Endothelial cell of umbilical vein (primary cell): Measurements from ENCODE around the gene DNAH3. TPM values are rescaled to one million over a fixed set of nuclear protein-coding genes. Genes with fewer than 3 reads are reported as not detected.

ENCODE experiments used
- BruUV-seq: library from RNA; stranded (reverse); fragments of 400-500 nt; replicated peaks from 2 replicates; lab custom pipeline; 2021; lab: Mats Ljungman, UMichigan
- CTCF ChIA-PET: fragments of 300-600, 350-600 bp; sonication (Branson Sonifier 250); formaldehyde crosslinking; loops from one replicate; lab custom pipeline; 2021; ENCODE audit warnings: antibody characterized with exemption, inconsistent platforms; lab: Charles Lee
- POLR2A ChIA-PET: fragments of 300-600, 350-600 bp; sonication (Branson Sonifier 250); formaldehyde crosslinking; loops from one replicate; lab custom pipeline; 2021; ENCODE audit warnings: antibody characterized with exemption, inconsistent platforms; lab: Charles Lee
- DNase-seq: peaks from one replicate; pipeline ENCODE4 v3.0.0-alpha.2; 2011; ENCODE audit warnings: low read depth, low spot score
- FAIRE-seq: peaks from 2 replicates; lab custom pipeline; 2011; peaks lifted over from hg19 to GRCh38; lab: Jason Lieb, UNC
- H2AFZ ChIP-seq: 2 replicates; pipeline ENCODE4 v1.6.0; 2012; ENCODE audit warnings: low read depth, low read length, control low read depth, inconsistent platforms
- H3K27ac ChIP-seq: 2 replicates; pipeline ENCODE4 v1.5.1; 2011; ENCODE audit warnings: low read depth, mild to moderate bottlenecking, control low read depth, low read length, moderate library complexity; ENCODE audit not compliant: insufficient read depth
- H3K27me3 ChIP-seq, 2 experiments: 2 replicates each; pipeline versions ENCODE4 v1.6.0 to v1.6.1; 2011; ENCODE audit warnings: low read length in 2 of 2, mixed read lengths in 1 of 2; ENCODE audit not compliant: control insufficient read depth in 2 of 2, insufficient read depth in 2 of 2
- H3K36me3 ChIP-seq, 2 experiments: 2 replicates in 1 of 2; 3 replicates in 1 of 2; pipeline ENCODE4 v1.5.1; 2011; ENCODE audit warnings: low read length in 2 of 2, mild to moderate bottlenecking in 1 of 2, moderate library complexity in 1 of 2; ENCODE audit not compliant: control insufficient read depth in 2 of 2, insufficient read depth in 2 of 2; ENCODE audit errors: extremely low read depth in 1 of 2
- H3K4me1 ChIP-seq: 3 replicates; pipeline ENCODE4 v1.5.1; 2011; ENCODE audit warnings: mild to moderate bottlenecking, low read length; ENCODE audit not compliant: control insufficient read depth, insufficient read depth; ENCODE audit errors: extremely low read depth
- H3K4me2 ChIP-seq: 2 replicates; pipeline ENCODE4 v1.6.1; 2011; ENCODE audit warnings: low read length, control low read depth, mixed read lengths; ENCODE audit not compliant: insufficient read depth
- H3K4me3 ChIP-seq, 3 experiments: fragments of 200-600 bp in 1 of 3; sonication (generic), shearing (Covaris generic) in 1 of 3; replicated peaks in 1 of 3; 2 replicates each; pipeline ENCODE4 v1.5.1; 2011 to 2016; ENCODE audit warnings: control low read depth in 3 of 3, low read length in 3 of 3, mild to moderate bottlenecking in 2 of 3, inconsistent platforms in 1 of 3, low read depth in 1 of 3, moderate library complexity in 1 of 3; ENCODE audit not compliant: insufficient read depth in 1 of 3
- H3K79me2 ChIP-seq: 2 replicates; pipeline ENCODE4 v1.6.0; 2012; ENCODE audit warnings: low read length, inconsistent platforms; ENCODE audit not compliant: control insufficient read depth, insufficient read depth
- H3K9ac ChIP-seq: replicated peaks from 2 replicates; pipeline ENCODE3; 2011; ENCODE audit warnings: low read length, control low read depth; ENCODE audit not compliant: insufficient read depth; ENCODE audit errors: extremely low read depth
- H3K9me1 ChIP-seq: replicated peaks from 3 replicates; pipeline ENCODE4 v1.6.0; 2011; ENCODE audit warnings: mild to moderate bottlenecking, low read length; ENCODE audit not compliant: control insufficient read depth, insufficient read depth; ENCODE audit errors: extremely low read depth
- H3K9me3 ChIP-seq: replicated peaks from 2 replicates; pipeline ENCODE4 v1.5.1; 2012; ENCODE audit warnings: low read length, inconsistent platforms; ENCODE audit not compliant: control insufficient read depth, insufficient read depth
- H4K20me1 ChIP-seq: replicated peaks from 2 replicates; pipeline ENCODE3; 2011; ENCODE audit warnings: mild to moderate bottlenecking, low read length; ENCODE audit not compliant: control insufficient read depth, insufficient read depth; ENCODE audit errors: extremely low read depth
- EZH2 ChIP-seq: IDR thresholded peaks from 2 replicates; pipeline ENCODE4 v1.6.1; 2012; ENCODE audit warnings: borderline replicate concordance, low read depth, mild to moderate bottlenecking, moderate library complexity, low read length, inconsistent platforms; ENCODE audit not compliant: severe bottlenecking
- FOS ChIP-seq: IDR thresholded peaks from 2 replicates; pipeline ENCODE4 v1.6.1; 2011; ENCODE audit warnings: mild to moderate bottlenecking, low read length, moderate library complexity, borderline replicate concordance; ENCODE audit not compliant: insufficient read depth
- JUN ChIP-seq: IDR thresholded peaks from 2 replicates; pipeline ENCODE4 v1.6.1; 2011; ENCODE audit warnings: borderline replicate concordance, low read depth; ENCODE audit not compliant: insufficient read length, insufficient read depth
- MYC ChIP-seq: IDR thresholded peaks from one replicate; pipeline ENCODE4 v1.6.1; 2011; ENCODE audit warnings: mild to moderate bottlenecking, low read depth, low read length
- POLR2A ChIP-seq: IDR thresholded peaks from 2 replicates; pipeline ENCODE4 v1.6.1; 2012; ENCODE audit warnings: low read depth, mild to moderate bottlenecking, control low read depth, low read length
- dilution Hi-C: fragments of 300-500 bp; cut with MboI; formaldehyde crosslinking; loops from one replicate; pipeline ENCODE4 v1.15.0; 2019; ENCODE audit warnings: low sequenced_read_pairs; ENCODE audit not compliant: extremely low pct_ligation_motif_present
- intact Hi-C: fragments of 100-400 bp; cut with micrococcal nuclease; formaldehyde crosslinking; loops from one replicate; pipeline ENCODE4 v1.10.0; 2022
- polyA plus RNA-seq, 4 experiments: library from polyadenylated mRNA; depleted of rRNA in 3 of 4; stranded (reverse) in 3 of 4; unstranded in 1 of 4; fragments of >200 nt; gene quantifications; 2 replicates each; pipeline versions ENCODE4 v1.2.1 to v1.2.3, GENCODE V29; 2011 to 2012; ENCODE audit warnings: missing spikeins in 1 of 4
- total RNA-seq: library from RNA; stranded (reverse); gene quantifications from 2 replicates; pipeline ENCODE4 v1.2.3, GENCODE V29; 2021
- TF ChIP-seq, protein P1 (sequence below), 2 donors: IDR thresholded peaks; 1 replicate in 1 of 2; 2 replicates in 1 of 2; pipeline ENCODE4 v1.5.1; 2011; ENCODE audit warnings: low read length in 2 of 2, mild to moderate bottlenecking in 2 of 2, moderate library complexity in 2 of 2, control low read depth in 1 of 2, inconsistent platforms in 1 of 2, low read depth in 1 of 2; ENCODE audit not compliant: insufficient read depth in 1 of 2; ENCODE audit errors: extremely low read depth in 1 of 2

Gene DNAH3
- total and polyA plus RNA-seq, 2 donors (not counting 3 experiments of a cell fraction or from before 2014, with no cell fraction given), result not detected

GRCh38 chr16:21167360-21167759 lies 16.7 kb upstream of the DNAH3 start:
- H3K79me2 ChIP-seq, result no peaks in the 10 kb centered on the region
- H3K4me3 ChIP-seq, result no peak overlapping the region
- no peaks in the 10 kb centered on the region for H3K9me3 ChIP-seq
- no peak for DNase-seq
- H2AFZ ChIP-seq, result no peak overlapping the region
- no peaks in the 10 kb centered on the region for H4K20me1 ChIP-seq
- dilution Hi-C loops (no loop called here), intact Hi-C loops (no loop called here)
- H3K9me1 ChIP-seq, result no peaks in the 10 kb centered on the region
- no peak overlapping the region for H3K9ac ChIP-seq
- H3K36me3 ChIP-seq, result peaks cover 6 to 16% of the 10 kb centered on the region in 2 experiments
- ChIA-PET POLR2A (interaction anchor here (0.7 kb wide), 1 partner anchor 19 kb away, joined by 3 read pairs; no protein-coding TSS in a partner anchor), CTCF (interaction anchor here (1.9 to 2.1 kb wide), 2 partner anchors 11 kb away, joined by 7 to 8 read pairs; no protein-coding TSS in a partner anchor)
- BruUV-seq, result no TSS peak
- H3K27ac ChIP-seq, result no peak overlapping the region
- no peak overlapping the region for H3K4me2 ChIP-seq
- H3K27me3 ChIP-seq, result no peaks in the 10 kb centered on the region
- H3K4me1 ChIP-seq, result no peaks in the 10 kb centered on the region
- no peak for FAIRE-seq
- TF ChIP-seq, protein P1, sequence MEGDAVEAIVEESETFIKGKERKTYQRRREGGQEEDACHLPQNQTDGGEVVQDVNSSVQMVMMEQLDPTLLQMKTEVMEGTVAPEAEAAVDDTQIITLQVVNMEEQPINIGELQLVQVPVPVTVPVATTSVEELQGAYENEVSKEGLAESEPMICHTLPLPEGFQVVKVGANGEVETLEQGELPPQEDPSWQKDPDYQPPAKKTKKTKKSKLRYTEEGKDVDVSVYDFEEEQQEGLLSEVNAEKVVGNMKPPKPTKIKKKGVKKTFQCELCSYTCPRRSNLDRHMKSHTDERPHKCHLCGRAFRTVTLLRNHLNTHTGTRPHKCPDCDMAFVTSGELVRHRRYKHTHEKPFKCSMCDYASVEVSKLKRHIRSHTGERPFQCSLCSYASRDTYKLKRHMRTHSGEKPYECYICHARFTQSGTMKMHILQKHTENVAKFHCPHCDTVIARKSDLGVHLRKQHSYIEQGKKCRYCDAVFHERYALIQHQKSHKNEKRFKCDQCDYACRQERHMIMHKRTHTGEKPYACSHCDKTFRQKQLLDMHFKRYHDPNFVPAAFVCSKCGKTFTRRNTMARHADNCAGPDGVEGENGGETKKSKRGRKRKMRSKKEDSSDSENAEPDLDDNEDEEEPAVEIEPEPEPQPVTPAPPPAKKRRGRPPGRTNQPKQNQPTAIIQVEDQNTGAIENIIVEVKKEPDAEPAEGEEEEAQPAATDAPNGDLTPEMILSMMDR (IDR thresholded peaks at IDR 0.05; ENCODE audit: extremely low read depth in 1 of 2, insufficient read depth in 1 of 2, low read depth in 1 of 2, low read length in 2 of 2), result no peak
- TF ChIP-seq POLR2A (no peak), FOS (no peak)

DNA sequence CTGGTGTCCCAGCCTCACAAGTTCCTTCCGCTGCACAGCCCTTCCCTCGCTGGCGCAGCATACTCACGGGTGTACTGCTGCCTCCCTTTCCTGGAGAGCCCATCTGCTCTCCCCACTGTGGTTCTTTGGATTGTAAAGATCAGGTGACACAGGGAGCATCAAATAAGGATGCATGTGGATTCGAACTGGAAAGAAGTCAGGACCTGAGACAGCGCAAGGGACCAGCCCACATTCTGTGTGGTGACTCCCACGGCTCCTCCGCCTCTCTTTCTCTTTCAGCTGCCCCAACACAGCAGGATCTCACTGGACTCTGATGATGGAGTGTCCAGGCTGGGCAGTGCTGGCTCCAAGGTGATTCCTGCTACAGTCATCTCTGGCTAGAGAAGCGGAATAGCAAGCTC lies 15.9 kb upstream of the DNAH3 start:
- intact Hi-C loops, result no loop called here
- H3K79me2 ChIP-seq, result no peaks in the 10 kb centered on the region
- no peak overlapping the region for H3K4me3 ChIP-seq
- ChIA-PET CTCF (interaction anchor here (1.9 kb wide), 1 partner anchor 10 kb away, joined by 7 read pairs; no protein-coding TSS in a partner anchor), POLR2A (no interaction called here)
- dilution Hi-C loops, result no loop called here
- TF ChIP-seq EZH2 (no peak), MYC (no peak), FOS (no peak), JUN (no peak)
- H3K27me3 ChIP-seq, result no peaks in the 10 kb centered on the region
- H3K36me3 ChIP-seq, result peaks cover 6 to 14% of the 10 kb centered on the region in 2 experiments
- no peaks in the 10 kb centered on the region for H3K4me1 ChIP-seq
- no peak overlapping the region for H3K27ac ChIP-seq
- no peak overlapping the region for H3K4me2 ChIP-seq
- no peaks in the 10 kb centered on the region for H3K9me3 ChIP-seq
- no TSS peak for BruUV-seq
- no peak overlapping the region for H2AFZ ChIP-seq
- FAIRE-seq, result no peak
- no peak for DNase-seq
- H3K9me1 ChIP-seq, result no peaks in the 10 kb centered on the region
- no peaks in the 10 kb centered on the region for H4K20me1 ChIP-seq
- no peak overlapping the region for H3K9ac ChIP-seq
